Hepatocyte (in vitro differentiated cells): ENCODE data around the gene GRK5. TPM values are rescaled to one million over a fixed set of nuclear protein-coding genes. Genes with fewer than 3 reads are reported as not detected.
"Not testable (repeated sequence)": the region's sequence is repeated elsewhere in the genome, so short reads cannot be mapped to it uniquely, and the experiment has no call there.

ENCODE experiments used
- DNase-seq: peaks from one replicate; pipeline ENCODE4 v3.0.0-alpha.2; 2016; ENCODE audit warnings: low spot score
- H2AFZ ChIP-seq: fragments of 200-600 bp; sonication (generic); 2 replicates; pipeline ENCODE4 v1.6.0; 2016; ENCODE audit warnings: antibody characterized with exemption, mild to moderate bottlenecking
- H3K27ac ChIP-seq: fragments of 200-600 bp; sonication (generic); 2 replicates; pipeline ENCODE4 v1.5.1; 2016; ENCODE audit warnings: mild to moderate bottlenecking
- H3K27me3 ChIP-seq: fragments of 200-600 bp; sonication (generic); 2 replicates; pipeline ENCODE4 v1.6.1; 2016
- H3K36me3 ChIP-seq: fragments of 200-600 bp; sonication (generic); replicated peaks from 2 replicates; pipeline ENCODE4 v1.5.1; 2016; ENCODE audit warnings: low read depth; ENCODE audit not compliant: insufficient read depth
- H3K4me1 ChIP-seq: fragments of 200-600 bp; sonication (generic); 2 replicates; pipeline ENCODE4 v1.5.1; 2016; ENCODE audit warnings: mild to moderate bottlenecking, moderate library complexity; ENCODE audit not compliant: insufficient read depth
- H3K4me2 ChIP-seq: fragments of 200-600 bp; sonication (generic); 2 replicates; pipeline ENCODE4 v1.6.0; 2016
- H3K4me3 ChIP-seq: fragments of 200-600 bp; sonication (generic); 2 replicates; pipeline ENCODE4 v1.5.1; 2016; ENCODE audit warnings: mild to moderate bottlenecking
- H3K79me2 ChIP-seq: fragments of 200-600 bp; sonication (generic); 2 replicates; pipeline ENCODE4 v1.6.0; 2017; ENCODE audit warnings: mild to moderate bottlenecking
- H3K9me2 ChIP-seq: fragments of 200-600 bp; sonication (generic); replicated peaks from 2 replicates; pipeline ENCODE4 v1.6.0; 2017; ENCODE audit warnings: mild to moderate bottlenecking; ENCODE audit not compliant: insufficient read depth
- H3K9me3 ChIP-seq: fragments of 200-600 bp; sonication (generic); 2 replicates; pipeline ENCODE4 v1.5.1; 2016; ENCODE audit warnings: low read depth, mild to moderate bottlenecking
- H4K20me1 ChIP-seq: fragments of 200-600 bp; sonication (generic); 2 replicates; pipeline ENCODE4 v1.6.0; 2016; ENCODE audit warnings: mild to moderate bottlenecking; ENCODE audit not compliant: insufficient read depth, poor library complexity, severe bottlenecking
- CTCF ChIP-seq: fragments of 200-600 bp; sonication (generic); IDR thresholded peaks from 2 replicates; pipeline ENCODE4 v1.5.1; 2016; ENCODE audit warnings: antibody characterized with exemption, mild to moderate bottlenecking; ENCODE audit not compliant: poor library complexity
- EZH2 ChIP-seq: fragments of 200-600 bp; sonication (generic); IDR thresholded peaks from 2 replicates; pipeline ENCODE4 v1.6.1; 2016; ENCODE audit warnings: antibody characterized with exemption, mild to moderate bottlenecking, borderline replicate concordance
- EZH2phosphoT487 ChIP-seq: fragments of 200-600 bp; sonication (generic); IDR thresholded peaks from one replicate; pipeline ENCODE4 v1.6.1; 2018; ENCODE audit warnings: antibody characterized with exemption, mild to moderate bottlenecking, low read depth, moderate library complexity; ENCODE audit not compliant: unreplicated experiment, severe bottlenecking
- WGBS: methylation state at CpG from one replicate; pipeline ENCODE4 v1.1.6; 2016; ENCODE audit warnings: low lambda C conversion rate; ENCODE audit errors: missing lambda C conversion rate; 5-methylcytosine and 5-hydroxymethylcytosine counted together
- polyA plus RNA-seq: library from polyadenylated mRNA; unstranded; fragments of >200 nt; fragmentation: Nextera tagmentation; extraction: Ambion mirVana; gene quantifications from 2 replicates; pipeline ENCODE4 v1.2.1, GENCODE V29; 2016
- total RNA-seq: library from RNA; depleted of rRNA; stranded (reverse); fragments of >200 nt; gene quantifications from 2 replicates; pipeline ENCODE4 v1.2.3, GENCODE V29; 2014

The GRK5 gene
- total and polyA plus RNA-seq, 2 experiments from 2014 or later: 7.6 to 19.9 TPM

- peaks cover 58% of the 10 kb centered on the region for H3K79me2 ChIP-seq
- no peaks in the 10 kb centered on the region for H3K36me3 ChIP-seq
- no peak overlapping the region for H3K4me3 ChIP-seq
- H2AFZ ChIP-seq: no peak overlapping the region
- no peaks in the 10 kb centered on the region for H3K27me3 ChIP-seq
- 92% methylated on average over 8 of the region's 8 CpGs for WGBS
- no peaks in the 10 kb centered on the region for H3K9me3 ChIP-seq
- no peak for DNase-seq
- no peaks in the 10 kb centered on the region for H3K9me2 ChIP-seq
- no peak overlapping the region for H3K4me2 ChIP-seq
- TF ChIP-seq EZH2 (no peak), CTCF (no peak), EZH2phosphoT487 (no peak)
- peaks cover 43% of the 10 kb centered on the region for H3K4me1 ChIP-seq
- no peaks in the 10 kb centered on the region for H4K20me1 ChIP-seq
- H3K27ac ChIP-seq: peak overlapping the region; percentile 95
Observed at GRCh38 chr10:119256030-119256429, 48.7 kb downstream of the GRK5 start.

GRCh38 chr10:119256897-119257296 lies 49.5 kb downstream of the GRK5 start:
- DNase-seq: no peak
- Histone ChIP-seq H3K9me3 (no peaks in the 10 kb centered on the region), H3K9me2 (no peaks in the 10 kb centered on the region), H3K79me2 (peaks cover 60% of the 10 kb centered on the region), H3K36me3 (no peaks in the 10 kb centered on the region), H3K4me3 (no peak overlapping the region), H3K27me3 (no peaks in the 10 kb centered on the region), H3K4me2 (no peak overlapping the region), H3K27ac (no peak overlapping the region), H2AFZ (no peak overlapping the region), H4K20me1 (no peaks in the 10 kb centered on the region), H3K4me1 (peaks cover 34% of the 10 kb centered on the region)
- 98% methylated on average over 5 of the region's 5 CpGs for WGBS
- TF ChIP-seq EZH2phosphoT487: no peak
- TF ChIP-seq CTCF: no peak
- no peak for TF ChIP-seq EZH2

GRCh38 chr10:119257899-119258419 lies 50.6 kb downstream of the GRK5 start:
- no peak for DNase-seq
- no peaks in the 10 kb centered on the region for H3K27me3 ChIP-seq
- H3K9me2 ChIP-seq: no peaks in the 10 kb centered on the region
- no peaks in the 10 kb centered on the region for H3K36me3 ChIP-seq
- H3K27ac ChIP-seq: no peak overlapping the region
- no peaks in the 10 kb centered on the region for H4K20me1 ChIP-seq
- H3K9me3 ChIP-seq: no peaks in the 10 kb centered on the region
- no peak overlapping the region for H3K4me3 ChIP-seq
- 60% methylated on average over 4 of the region's 4 CpGs for WGBS
- no peak overlapping the region for H3K4me2 ChIP-seq
- TF ChIP-seq EZH2 (no peak), CTCF (no peak), EZH2phosphoT487 (no peak)
- H3K4me1 ChIP-seq: peaks cover 23% of the 10 kb centered on the region
- peaks cover 58% of the 10 kb centered on the region for H3K79me2 ChIP-seq
- H2AFZ ChIP-seq: no peak overlapping the region

DNA sequence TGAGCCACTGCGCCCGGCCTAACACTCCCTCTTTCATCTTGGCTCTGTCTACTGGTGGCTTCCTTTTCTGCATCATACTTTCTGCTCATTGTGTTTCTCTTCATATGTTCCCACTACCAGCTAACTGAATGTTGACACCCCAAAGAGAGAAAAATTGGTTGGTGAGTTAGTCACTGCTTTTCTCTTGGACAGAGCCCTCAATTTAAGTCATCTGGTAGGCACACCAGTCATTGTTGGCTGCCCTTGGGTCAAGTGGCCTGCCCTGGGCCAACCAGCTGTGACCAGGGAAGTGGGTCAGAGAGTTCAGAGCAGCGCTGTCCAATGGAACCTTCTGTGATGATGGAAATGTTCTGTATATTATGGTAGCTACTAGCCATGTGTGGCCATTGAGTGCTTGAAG lies 52.0 kb downstream of the GRK5 start:
- Histone ChIP-seq H3K27ac (no peak overlapping the region), H3K27me3 (no peaks in the 10 kb centered on the region), H3K4me2 (no peak overlapping the region), H3K9me2 (no peaks in the 10 kb centered on the region), H3K4me1 (peaks cover 12% of the 10 kb centered on the region), H3K79me2 (peaks cover 64% of the 10 kb centered on the region), H4K20me1 (no peaks in the 10 kb centered on the region), H3K9me3 (no peaks in the 10 kb centered on the region), H3K4me3 (no peak overlapping the region), H3K36me3 (no peaks in the 10 kb centered on the region), H2AFZ (no peak overlapping the region)
- TF ChIP-seq CTCF (no peak), EZH2 (no peak)
- no peak for DNase-seq
- 100% methylated on average over 3 of the region's 3 CpGs for WGBS

DNA sequence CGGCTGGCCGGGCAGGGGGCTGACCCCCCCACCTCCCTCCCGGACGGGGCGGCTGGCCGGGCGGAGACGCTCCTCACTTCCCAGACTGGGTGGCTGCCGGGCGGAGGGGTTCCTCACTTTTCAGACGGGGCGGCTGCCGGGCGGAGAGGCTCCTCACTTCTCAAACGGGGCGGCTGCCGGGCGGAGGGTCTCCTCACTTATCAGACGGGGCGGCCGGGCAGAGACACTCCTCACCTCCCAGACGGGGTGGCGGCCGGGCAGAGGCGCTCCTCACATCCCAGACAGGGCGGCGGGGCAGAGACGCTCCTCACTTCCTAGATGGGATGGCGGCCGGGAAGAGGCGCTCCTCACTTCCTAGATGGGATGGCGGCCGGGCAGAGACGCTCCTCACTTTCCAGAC lies 53.6 kb downstream of the GRK5 start:
- not testable (repeated sequence) for H3K4me2 ChIP-seq, DNase-seq, H3K36me3 ChIP-seq, H3K4me3 ChIP-seq, H3K27me3 ChIP-seq, H2AFZ ChIP-seq, H3K27ac ChIP-seq, H3K9me3 ChIP-seq, H3K4me1 ChIP-seq, H3K9me2 ChIP-seq, H4K20me1 ChIP-seq
- WGBS: 95% methylated on average over 11 of the region's 34 CpGs
- peaks cover 61% of the 10 kb centered on the region for H3K79me2 ChIP-seq
